Stimulated activated CD8-positive, alpha-beta memory T cell treated with anti-CD3 and anti-CD28 coated beads, Interleukin-7, amount 100 ng/mL, for 24 hours (primary cell): Measurements from ENCODE around the gene ZNF513.

Experiments used
- DNase-seq: peaks from one replicate; pipeline ENCODE4 v3.0.0-alpha.2; 2020; ENCODE audit warnings: low read depth

The ZNF513 gene

GRCh38 chr2:27390822-27391679, 10.5 kb upstream of the ZNF513 start:
- DNase-seq = no peak

- DNase-seq = no peak
Observed at GRCh38 chr2:27381577-27382181, 1.1 kb upstream of the ZNF513 start.

- DNase-seq = no peak
Observed at GRCh38 chr2:27379836-27380625, 503 bp downstream of the ZNF513 start.

GRCh38 chr2:27379383-27379835, 1.1 kb downstream of the ZNF513 start:
- no peak for DNase-seq

- DNase-seq = no peak
Observed at GRCh38 chr2:27378809-27379290, 1.7 kb downstream of the ZNF513 start.

- no peak for DNase-seq
Observed at GRCh38 chr2:27378096-27378808, 2.3 kb downstream of the ZNF513 start.

- DNase-seq = no peak
Observed at GRCh38 chr2:27377618-27378095, 2.9 kb downstream of the ZNF513 start.

GRCh38 chr2:27376866-27377617, 3.5 kb downstream of the ZNF513 start:
- no peak for DNase-seq

- DNase-seq = no peak
Observed at GRCh38 chr2:27376151-27376865, 4.2 kb downstream of the ZNF513 start.

GRCh38 chr2:27375513-27376099, 4.9 kb downstream of the ZNF513 start:
- no peak for DNase-seq

GRCh38 chr2:27373567-27373966, 7.0 kb downstream of the ZNF513 start:
- DNase-seq = no peak

GRCh38 chr2:27372937-27373336, 7.6 kb downstream of the ZNF513 start:
- no peak for DNase-seq

GRCh38 chr2:27370816-27371620, 9.5 kb downstream of the ZNF513 start:
- no peak for DNase-seq

GRCh38 chr2:27370026-27370815, 10.3 kb downstream of the ZNF513 start, which contains the start of the genes EIF2B4 and SNX17:
Gene EIF2B4, minus strand, starts transcription at chr2:27370338. Its CDS starts 24 bp downstream, at chr2:27370314.
Gene SNX17, plus strand, starts transcription at chr2:27370616. Its CDS starts 128 bp downstream, at chr2:27370744.
- DNase-seq = peak; percentile 98

GRCh38 chr2:27369471-27370025, 11.0 kb downstream of the ZNF513 start:
- DNase-seq = no peak

GRCh38 chr2:27363933-27364332, 16.6 kb downstream of the ZNF513 start:
- DNase-seq = no peak

GRCh38 chr2:27362678-27363420, 17.7 kb downstream of the ZNF513 start:
- DNase-seq = no peak
